HL-60 (cell line): ENCODE data around the gene CERT1.

Source experiments
- CTCF ChIP-seq: IDR thresholded peaks from one replicate; pipeline ENCODE4 v1.5.1; 2011; ENCODE audit warnings: low read length, control low read depth, inconsistent platforms; ENCODE audit not compliant: insufficient read depth
- POLR2AphosphoS5 ChIP-seq: IDR thresholded peaks from 2 replicates; pipeline ENCODE4 v1.6.1; 2012; ENCODE audit warnings: low read depth
- SPI1 ChIP-seq: IDR thresholded peaks from 2 replicates; pipeline ENCODE4 v1.6.1; 2012; ENCODE audit warnings: low read depth, mild to moderate bottlenecking, borderline replicate concordance
- TF ChIP-seq, protein P1 (sequence below): IDR thresholded peaks from 2 replicates; pipeline ENCODE4 v1.6.1; 2012; ENCODE audit warnings: low read depth; ENCODE audit not compliant: insufficient replicate concordance

- TF ChIP-seq CTCF (no peak), POLR2AphosphoS5 (no peak), SPI1 (no peak)
- TF ChIP-seq, protein P1, sequence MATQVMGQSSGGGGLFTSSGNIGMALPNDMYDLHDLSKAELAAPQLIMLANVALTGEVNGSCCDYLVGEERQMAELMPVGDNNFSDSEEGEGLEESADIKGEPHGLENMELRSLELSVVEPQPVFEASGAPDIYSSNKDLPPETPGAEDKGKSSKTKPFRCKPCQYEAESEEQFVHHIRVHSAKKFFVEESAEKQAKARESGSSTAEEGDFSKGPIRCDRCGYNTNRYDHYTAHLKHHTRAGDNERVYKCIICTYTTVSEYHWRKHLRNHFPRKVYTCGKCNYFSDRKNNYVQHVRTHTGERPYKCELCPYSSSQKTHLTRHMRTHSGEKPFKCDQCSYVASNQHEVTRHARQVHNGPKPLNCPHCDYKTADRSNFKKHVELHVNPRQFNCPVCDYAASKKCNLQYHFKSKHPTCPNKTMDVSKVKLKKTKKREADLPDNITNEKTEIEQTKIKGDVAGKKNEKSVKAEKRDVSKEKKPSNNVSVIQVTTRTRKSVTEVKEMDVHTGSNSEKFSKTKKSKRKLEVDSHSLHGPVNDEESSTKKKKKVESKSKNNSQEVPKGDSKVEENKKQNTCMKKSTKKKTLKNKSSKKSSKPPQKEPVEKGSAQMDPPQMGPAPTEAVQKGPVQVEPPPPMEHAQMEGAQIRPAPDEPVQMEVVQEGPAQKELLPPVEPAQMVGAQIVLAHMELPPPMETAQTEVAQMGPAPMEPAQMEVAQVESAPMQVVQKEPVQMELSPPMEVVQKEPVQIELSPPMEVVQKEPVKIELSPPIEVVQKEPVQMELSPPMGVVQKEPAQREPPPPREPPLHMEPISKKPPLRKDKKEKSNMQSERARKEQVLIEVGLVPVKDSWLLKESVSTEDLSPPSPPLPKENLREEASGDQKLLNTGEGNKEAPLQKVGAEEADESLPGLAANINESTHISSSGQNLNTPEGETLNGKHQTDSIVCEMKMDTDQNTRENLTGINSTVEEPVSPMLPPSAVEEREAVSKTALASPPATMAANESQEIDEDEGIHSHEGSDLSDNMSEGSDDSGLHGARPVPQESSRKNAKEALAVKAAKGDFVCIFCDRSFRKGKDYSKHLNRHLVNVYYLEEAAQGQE: no peak
These were observed 15.4 kb downstream of the CERT1 start for GRCh38 chr5:75496026-75496425.
